GM12878 (cell line): ENCODE data around the gene TGFBI. TPM values are rescaled to one million over a fixed set of nuclear protein-coding genes. Genes with fewer than 3 reads are reported as not detected.

Source experiments
- ATAC-seq: fragments of 200-7000 bp; cut with Tn5 transposase; 3 replicates; pipeline ENCODE4 v1.9.1; 2020; ENCODE audit warnings: mild to moderate bottlenecking, moderate library complexity
- BruUV-seq: library from RNA; stranded (reverse); fragments of 400-500 nt; replicated peaks from 2 replicates; lab custom pipeline; 2021; lab: Mats Ljungman, UMichigan
- CTCF ChIA-PET: fragments of 300-600 bp; sonication (Branson Sonifier 250); formaldehyde crosslinking; extraction: SDS; loops from one replicate; lab custom pipeline; 2021; ENCODE audit warnings: inconsistent platforms; lab: Yijun Ruan, JAX
- POLR2A ChIA-PET: fragments of 350-600 bp; formaldehyde crosslinking; extraction: SDS; loops from one replicate; lab custom pipeline; 2021; ENCODE audit warnings: inconsistent platforms; lab: Charles Lee
- RAD21 ChIA-PET: fragments of 300-600 bp; sonication (Branson Sonifier 250); formaldehyde crosslinking; loops from one replicate; lab custom pipeline; 2023; ENCODE audit warnings: antibody characterized with exemption; ENCODE audit not compliant: unreplicated experiment; lab: Charles Lee
- SMC1A ChIA-PET: fragments of 300-600 bp; sonication (Branson Sonifier 250); formaldehyde crosslinking; loops from one replicate; lab custom pipeline; 2023; ENCODE audit not compliant: unreplicated experiment, uncharacterized antibody; lab: Charles Lee
- DNase-seq: peaks from one replicate; pipeline ENCODE4 v3.0.0-alpha.2; 2011; ENCODE audit warnings: low read depth, low spot score
- FAIRE-seq: peaks from 3 replicates; lab custom pipeline; 2011; peaks lifted over from hg19 to GRCh38; lab: Jason Lieb, UNC
- H2AFZ ChIP-seq: 2 replicates; pipeline ENCODE4 v1.6.0; 2011; ENCODE audit warnings: low read depth, low read length, control low read depth; ENCODE audit not compliant: control insufficient read depth
- H3K27ac ChIP-seq: 2 replicates; pipeline ENCODE4 v1.5.1; 2011; ENCODE audit warnings: control low read depth; ENCODE audit not compliant: control insufficient read depth, insufficient read depth
- H3K27me3 ChIP-seq, 2 experiments: replicated peaks in 1 of 2; 2 replicates each; pipeline versions ENCODE4 v1.6.0 to v1.6.1; 2011; ENCODE audit warnings: low read length in 1 of 2; ENCODE audit not compliant: control insufficient read depth in 2 of 2, insufficient read depth in 2 of 2
- H3K36me3 ChIP-seq, 2 experiments: 2 replicates each; pipeline ENCODE4 v1.5.1; 2011; ENCODE audit warnings: low read length in 1 of 2; ENCODE audit not compliant: control insufficient read depth in 2 of 2, insufficient read depth in 2 of 2
- H3K4me1 ChIP-seq: 2 replicates; pipeline ENCODE4 v1.6.1; 2011; ENCODE audit warnings: mild to moderate bottlenecking, low read length, moderate library complexity, mixed read lengths; ENCODE audit not compliant: control insufficient read depth, insufficient read depth
- H3K4me2 ChIP-seq: 2 replicates; pipeline ENCODE4 v1.6.0; 2011; ENCODE audit warnings: control low read depth; ENCODE audit not compliant: control insufficient read depth, insufficient read depth
- H3K4me3 ChIP-seq: fragments of 200-600 bp; sonication (generic); 2 replicates; pipeline ENCODE4 v1.5.1; 2016
- H3K79me2 ChIP-seq: 2 replicates; pipeline ENCODE4 v1.6.0; 2011; ENCODE audit warnings: low read length; ENCODE audit not compliant: control insufficient read depth, insufficient read depth
- H3K9ac ChIP-seq: 2 replicates; pipeline ENCODE4 v1.8.0; 2011; ENCODE audit warnings: low read length, control low read depth, mixed read lengths; ENCODE audit not compliant: control insufficient read depth, insufficient read depth
- H3K9me3 ChIP-seq: replicated peaks from 3 replicates; pipeline ENCODE4 v1.5.1; 2011; ENCODE audit warnings: mild to moderate bottlenecking, low read length; ENCODE audit not compliant: control insufficient read depth, insufficient read depth
- H4K20me1 ChIP-seq: 2 replicates; pipeline ENCODE4 v1.6.0; 2011; ENCODE audit not compliant: control insufficient read depth, insufficient read depth
- BHLHE40 ChIP-seq, 2 experiments: fragments of 450-650 bp in 1 of 2; IDR thresholded peaks; 2 replicates each; pipeline ENCODE4 v1.6.1; 2011 to 2017; ENCODE audit warnings: low read depth in 2 of 2, borderline replicate concordance in 1 of 2, improper control_type of control experiment in 1 of 2, low read length in 1 of 2, mild to moderate bottlenecking in 1 of 2
- CBX3 ChIP-seq: fragments of 200-600 bp; sonication (generic); IDR thresholded peaks from 2 replicates; pipeline ENCODE4 v1.6.1; 2016; ENCODE audit warnings: low read depth, borderline replicate concordance
- CBX5 ChIP-seq: sonication (generic); IDR thresholded peaks from 2 replicates; pipeline ENCODE4 v1.6.1; 2016; ENCODE audit warnings: low read depth, moderate library complexity, mild to moderate bottlenecking, inconsistent platforms
- FOXM1 ChIP-seq: IDR thresholded peaks from 2 replicates; pipeline ENCODE4 v1.6.1; 2012; ENCODE audit warnings: low read depth, mild to moderate bottlenecking, inconsistent platforms, low read length, moderate library complexity
- HDAC6 ChIP-seq: fragments of 200-600 bp; sonication (generic); IDR thresholded peaks from one replicate; pipeline ENCODE4 v1.8.0; 2017; ENCODE audit warnings: antibody characterized with exemption; ENCODE audit not compliant: unreplicated experiment
- HDGF ChIP-seq: fragments of 450-650 bp; IDR thresholded peaks from 2 replicates; pipeline ENCODE4 v1.6.1; 2016; ENCODE audit warnings: antibody characterized with exemption
- MEF2B ChIP-seq: fragments of 450-650 bp; IDR thresholded peaks from 2 replicates; pipeline ENCODE4 v1.6.1; 2018; ENCODE audit warnings: mild to moderate bottlenecking, moderate library complexity; ENCODE audit not compliant: partially characterized antibody, poor library complexity, severe bottlenecking
- NFXL1 ChIP-seq: fragments of 450-650 bp; IDR thresholded peaks from 2 replicates; pipeline ENCODE4 v1.6.1; 2017; ENCODE audit warnings: antibody characterized with exemption, mild to moderate bottlenecking, borderline replicate concordance
- PAX5 ChIP-seq: IDR thresholded peaks from 2 replicates; pipeline ENCODE4 v1.6.1; 2011; ENCODE audit warnings: low read depth, low read length, borderline replicate concordance
- RBBP5 ChIP-seq: fragments of 200-600 bp; sonication (generic); conservative IDR thresholded peaks from 2 replicates; pipeline ENCODE4 v1.6.1; 2016
- SRF ChIP-seq, 2 experiments: IDR thresholded peaks; 2 replicates each; pipeline ENCODE4 v1.6.1; 2011; ENCODE audit warnings: low read depth in 2 of 2, low read length in 2 of 2, mild to moderate bottlenecking in 1 of 2, moderate library complexity in 1 of 2
- SUZ12 ChIP-seq: fragments of 200-600 bp; sonication (generic); IDR thresholded peaks from one replicate; pipeline ENCODE4 v1.6.1; 2018; ENCODE audit warnings: antibody characterized with exemption, mild to moderate bottlenecking; ENCODE audit not compliant: unreplicated experiment
- WRNIP1 ChIP-seq: IDR thresholded peaks from 2 replicates; pipeline ENCODE4 v1.6.1; 2011; ENCODE audit warnings: low read depth, low read length, improper control_type of control experiment, borderline replicate concordance
- ZNF207 ChIP-seq: fragments of 450-650 bp; IDR thresholded peaks from 2 replicates; pipeline ENCODE4 v1.6.1; 2014; ENCODE audit warnings: antibody characterized with exemption, mild to moderate bottlenecking, borderline replicate concordance
- ZNF622 ChIP-seq: fragments of 450-650 bp; IDR thresholded peaks from 2 replicates; pipeline ENCODE4 v1.6.1; 2017; ENCODE audit warnings: mild to moderate bottlenecking, inconsistent platforms
- WGBS: methylation state at CpG from one replicate; pipeline ENCODE4 v1.1.6; 2016; ENCODE audit warnings: low lambda C conversion rate; ENCODE audit not compliant: insufficient replicate concordance, insufficient coverage; ENCODE audit errors: missing lambda C conversion rate; 5-methylcytosine and 5-hydroxymethylcytosine counted together
- in situ Hi-C: fragments of 300-500 bp; cut with MboI; formaldehyde crosslinking; loops from 9 replicates; pipeline ENCODE4 v1.14.3; 2018; ENCODE audit warnings: mixed read lengths
- intact Hi-C: fragments of 100-400 bp; cut with micrococcal nuclease; formaldehyde crosslinking; loops from one replicate; pipeline ENCODE4 v1.14.2; 2022; ENCODE audit not compliant: unreplicated experiment
- polyA plus RNA-seq, 11 experiments: library from polyadenylated mRNA; depleted of rRNA in 4 of 11; unstranded in 6 of 11; stranded (reverse) in 5 of 11; fragments of >200 nt; fragmentation: Nextera tagmentation in 4 of 11; fragmentation: Illumina TruSeq in 1 of 11; extraction: Ambion mirVana in 4 of 11; extraction: Trizol in 1 of 11; gene quantifications; 1 replicate in 1 of 11; 2 replicates in 10 of 11; pipeline versions ENCODE4 v1.2.1 to v1.2.3, GENCODE V29; 2011 to 2016; ENCODE audit warnings: inconsistent platforms in 2 of 11, missing spikeins in 2 of 11, low read depth in 1 of 11
- total RNA-seq, 4 experiments: library from RNA; depleted of rRNA in 3 of 4; stranded (reverse); fragments of >200 nt in 3 of 4; fragmentation: Illumina TruSeq in 1 of 4; extraction: Trizol in 1 of 4; gene quantifications; 2 replicates each; pipeline versions ENCODE4 v1.2.1 to v1.2.3, GENCODE V29; 2013 to 2021
- TF ChIP-seq, protein P1 (sequence below): IDR thresholded peaks from 2 replicates; pipeline ENCODE4 v1.6.1; 2012; ENCODE audit warnings: low read length, inconsistent platforms
- TF ChIP-seq, protein P2 (sequence below): fragments of 150-350 bp; IDR thresholded peaks from 2 replicates; pipeline ENCODE4 v1.6.1; 2014; ENCODE audit warnings: mild to moderate bottlenecking, low read depth, low read length
- TF ChIP-seq, protein P3 (sequence below): IDR thresholded peaks from 2 replicates; pipeline ENCODE4 v1.6.1; 2011; ENCODE audit warnings: borderline replicate concordance, low read depth, mild to moderate bottlenecking, moderate library complexity, mixed read lengths, low read length; ENCODE audit not compliant: insufficient read depth; ENCODE audit errors: extremely low read length

TGFBI gene
- total and polyA plus RNA-seq, 10 of the 15 experiments (the other 5 are each of a cell fraction or from before 2014, with no cell fraction given), result 0.12 to 1.8 (median 0.19) TPM

DNA sequence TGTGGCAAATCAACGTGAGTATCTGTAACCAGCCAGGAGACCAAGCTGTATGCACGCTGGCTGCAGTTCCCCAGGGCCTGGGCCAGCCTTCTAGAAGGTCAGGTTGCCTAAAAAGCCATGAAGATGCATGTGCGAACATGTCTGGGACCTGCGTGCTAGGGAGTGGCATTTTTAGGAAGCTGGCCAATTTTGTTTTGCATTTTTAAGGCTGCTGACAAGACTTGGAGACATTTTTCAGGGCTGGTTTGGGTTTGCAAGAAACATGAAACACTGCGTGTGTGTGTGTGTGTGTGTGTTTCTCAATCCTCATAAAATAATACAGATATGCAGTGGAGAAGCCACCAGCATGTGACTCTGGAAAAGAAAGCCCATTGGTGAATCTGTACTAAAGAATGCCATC lies 5.1 kb downstream of the TGFBI start (continued):
- TF ChIP-seq FOXM1, result no peak
- TF ChIP-seq RBBP5, result no peak
- no peak for TF ChIP-seq HDAC6
- no peak for TF ChIP-seq MEF2B
- TF ChIP-seq, all 136 proteins: peak for 0

DNA sequence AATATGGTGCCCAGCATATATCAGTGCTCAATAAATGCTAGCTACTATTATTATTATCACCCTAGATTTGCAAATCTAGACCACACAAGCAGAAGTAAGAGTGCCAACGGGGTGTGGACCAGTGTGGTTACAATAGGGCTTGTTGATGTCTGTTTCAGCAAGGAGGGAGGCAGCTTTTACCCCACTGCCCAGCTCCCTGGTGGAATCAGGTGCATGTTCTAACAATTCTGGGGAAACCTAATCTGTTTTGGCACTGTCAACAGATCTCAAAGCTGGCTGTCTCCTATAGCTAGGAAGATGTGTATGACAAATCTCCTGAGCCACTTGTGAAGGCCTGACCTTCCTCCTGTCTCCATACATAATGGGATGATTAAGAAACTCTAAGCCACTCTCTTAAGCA lies 5.7 kb downstream of the TGFBI start:
- DNase-seq (no peak), FAIRE-seq (no peak), ATAC-seq (peak; percentile 6; the same call in 1 of the 3 replicates)
- Histone ChIP-seq H3K27me3 (no peaks in the 10 kb centered on the region; a peak in 1 of 4 replicates), H4K20me1 (no peaks in the 10 kb centered on the region), H3K4me3 (no peak overlapping the region), H3K36me3 (no peaks in the 10 kb centered on the region), H3K4me2 (no peak overlapping the region), H3K4me1 (peaks cover 22% of the 10 kb centered on the region), H3K9ac (no peak overlapping the region), H3K27ac (no peak overlapping the region), H3K79me2 (no peaks in the 10 kb centered on the region), H2AFZ (no peak overlapping the region), H3K9me3 (no peaks in the 10 kb centered on the region; the same call in 1 of the 3 replicates)
- CTCF ChIA-PET, result interaction anchor here (1.0 kb wide), 2 partner anchors 40 to 139 kb away, joined by 3 read pairs; no protein-coding TSS in a partner anchor
- POLR2A ChIA-PET, result interaction anchor here (0.6 kb wide), 1 partner anchor 105 kb away, joined by 3 read pairs; no protein-coding TSS in a partner anchor
- WGBS, result 0% methylated on average over 1 of the region's 1 CpG
- intact Hi-C loops, result no loop called here
- no TSS peak for BruUV-seq
- SMC1A ChIA-PET, result interaction anchor here (0.7 to 4.1 kb wide), 4 partner anchors 8 to 47 kb away, joined by 3 to 14 read pairs (median 4); no protein-coding TSS in a partner anchor
- RAD21 ChIA-PET, result interaction anchor here (1.0 to 1.5 kb wide), 2 partner anchors 47 to 89 kb away, joined by 3 read pairs; no protein-coding TSS in a partner anchor
- in situ Hi-C loops, result no loop called here
- TF ChIP-seq PAX5 (no peak), HDGF (no peak), ZNF622 (no peak), CBX3 (no peak), NFXL1 (no peak), SUZ12 (no peak), BHLHE40 (IDR thresholded peaks at IDR 0.05; ENCODE audit: borderline replicate concordance in 1 of 2, low read depth in 2 of 2, low read length in 1 of 2) (no peak), SRF (IDR thresholded peaks at IDR 0.05; ENCODE audit: low read depth in 2 of 2, low read length in 2 of 2) (no peak), CBX5 (no peak), ZNF207 (no peak), WRNIP1 (no peak), MEF2B (no peak)
- TF ChIP-seq, protein P1, sequence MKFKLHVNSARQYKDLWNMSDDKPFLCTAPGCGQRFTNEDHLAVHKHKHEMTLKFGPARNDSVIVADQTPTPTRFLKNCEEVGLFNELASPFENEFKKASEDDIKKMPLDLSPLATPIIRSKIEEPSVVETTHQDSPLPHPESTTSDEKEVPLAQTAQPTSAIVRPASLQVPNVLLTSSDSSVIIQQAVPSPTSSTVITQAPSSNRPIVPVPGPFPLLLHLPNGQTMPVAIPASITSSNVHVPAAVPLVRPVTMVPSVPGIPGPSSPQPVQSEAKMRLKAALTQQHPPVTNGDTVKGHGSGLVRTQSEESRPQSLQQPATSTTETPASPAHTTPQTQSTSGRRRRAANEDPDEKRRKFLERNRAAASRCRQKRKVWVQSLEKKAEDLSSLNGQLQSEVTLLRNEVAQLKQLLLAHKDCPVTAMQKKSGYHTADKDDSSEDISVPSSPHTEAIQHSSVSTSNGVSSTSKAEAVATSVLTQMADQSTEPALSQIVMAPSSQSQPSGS, result no peak
- TF ChIP-seq, protein P2, sequence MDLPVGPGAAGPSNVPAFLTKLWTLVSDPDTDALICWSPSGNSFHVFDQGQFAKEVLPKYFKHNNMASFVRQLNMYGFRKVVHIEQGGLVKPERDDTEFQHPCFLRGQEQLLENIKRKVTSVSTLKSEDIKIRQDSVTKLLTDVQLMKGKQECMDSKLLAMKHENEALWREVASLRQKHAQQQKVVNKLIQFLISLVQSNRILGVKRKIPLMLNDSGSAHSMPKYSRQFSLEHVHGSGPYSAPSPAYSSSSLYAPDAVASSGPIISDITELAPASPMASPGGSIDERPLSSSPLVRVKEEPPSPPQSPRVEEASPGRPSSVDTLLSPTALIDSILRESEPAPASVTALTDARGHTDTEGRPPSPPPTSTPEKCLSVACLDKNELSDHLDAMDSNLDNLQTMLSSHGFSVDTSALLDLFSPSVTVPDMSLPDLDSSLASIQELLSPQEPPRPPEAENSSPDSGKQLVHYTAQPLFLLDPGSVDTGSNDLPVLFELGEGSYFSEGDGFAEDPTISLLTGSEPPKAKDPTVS, result no peak
- TF ChIP-seq, protein P3, sequence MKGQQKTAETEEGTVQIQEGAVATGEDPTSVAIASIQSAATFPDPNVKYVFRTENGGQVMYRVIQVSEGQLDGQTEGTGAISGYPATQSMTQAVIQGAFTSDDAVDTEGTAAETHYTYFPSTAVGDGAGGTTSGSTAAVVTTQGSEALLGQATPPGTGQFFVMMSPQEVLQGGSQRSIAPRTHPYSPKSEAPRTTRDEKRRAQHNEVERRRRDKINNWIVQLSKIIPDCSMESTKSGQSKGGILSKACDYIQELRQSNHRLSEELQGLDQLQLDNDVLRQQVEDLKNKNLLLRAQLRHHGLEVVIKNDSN, result no peak
